GM20000 (cell line): Measurements from ENCODE around the gene MCAT.

Experiments
- DNase-seq: peaks from one replicate; pipeline ENCODE4 v3.0.0; 2012; ENCODE audit warnings: low spot score
- CTCF ChIP-seq: IDR thresholded peaks from 2 replicates; pipeline ENCODE4 v1.5.1; 2012; ENCODE audit warnings: mild to moderate bottlenecking, control low read depth; ENCODE audit errors: extremely low read depth, missing control alignments

The MCAT gene

GRCh38 chr22:43164636-43165035, 21.4 kb upstream of the MCAT start:
- TF ChIP-seq CTCF: no peak
- DNase-seq: no peak

GRCh38 chr22:43163241-43163795, 20.1 kb upstream of the MCAT start:
- TF ChIP-seq CTCF: no peak
- DNase-seq: no peak

- TF ChIP-seq CTCF: no peak
- DNase-seq: no peak
Observed at GRCh38 chr22:43162412-43163150, 19.4 kb upstream of the MCAT start.

- TF ChIP-seq CTCF: no peak
- no peak for DNase-seq
Observed at GRCh38 chr22:43160497-43161126, 17.4 kb upstream of the MCAT start.

GRCh38 chr22:43159484-43160178, 16.4 kb upstream of the MCAT start:
- no peak for DNase-seq
- TF ChIP-seq CTCF: peak; percentile 28

GRCh38 chr22:43158778-43159483, 15.7 kb upstream of the MCAT start:
- no peak for TF ChIP-seq CTCF

More at GRCh38 chr22:43158778-43159483, 15.7 kb upstream of the MCAT start:
- no peak for DNase-seq
